ENCODE data around the gene NDUFAF7. TPM values are rescaled to one million over a fixed set of nuclear protein-coding genes. Genes with fewer than 3 reads are reported as not detected.

The NDUFAF7 gene
- total RNA-seq, 4 donors from 2014 or later = 1.9 to 21.6 (median 16.5) TPM

GRCh38 chr2:37282746-37283145 is 51.3 kb downstream of the NDUFAF7 start:
- Histone ChIP-seq H3K4me1 (no peaks in the 10 kb centered on the region), H3K4me3 (no peak overlapping the region), H3K27me3 (no peaks in the 10 kb centered on the region), H3K9me3 (no peaks in the 10 kb centered on the region), H3K36me3 (peaks cover 0 to 23% (median 8%) of the 10 kb centered on the region in 4 donors), H3K27ac (no peak overlapping the region)
- whole genome bisulfite sequencing, 2 donors (ENCODE audit: low coverage in 1 of 2) = 93 to 94% methylated on average over 2 of the region's 2 CpGs
- no peak for TF ChIP-seq EP300 (IDR thresholded peaks at IDR 0.05; ENCODE audit: low read depth)
- no peak for TF ChIP-seq POLR2AphosphoS5 (IDR thresholded peaks at IDR 0.05)
- no peak for TF ChIP-seq CTCF (IDR thresholded peaks at IDR 0.05)
- TF ChIP-seq POLR2A (IDR thresholded peaks at IDR 0.05) = no peak
- intact Hi-C loops (cut with DNase I; ENCODE audit: low total_unique reads) = no loop called here
- DNase-seq = no peak
- in situ Hi-C loops (cut with MboI; ENCODE audit: low pct_ligation_motif_present in 1 of 4, low pct_unique_long_range_greater_than_20kb in 1 of 4, low sequenced_read_pairs in 3 of 4) = no loop called here

GRCh38 chr2:37283207-37283606 is 51.7 kb downstream of the NDUFAF7 start:
- H3K27me3 ChIP-seq = no peaks in the 10 kb centered on the region
- TF ChIP-seq EP300 (IDR thresholded peaks at IDR 0.05; ENCODE audit: low read depth) = no peak
- no peak for TF ChIP-seq POLR2AphosphoS5 (IDR thresholded peaks at IDR 0.05)
- no peak for TF ChIP-seq POLR2A (IDR thresholded peaks at IDR 0.05)
- TF ChIP-seq CTCF (IDR thresholded peaks at IDR 0.05) = no peak
- 93 to 100% methylated on average over 2 of the region's 2 CpGs for WGBS, 2 donors (ENCODE audit: low coverage in 1 of 2)
- no peak overlapping the region for H3K4me3 ChIP-seq
- no peaks in the 10 kb centered on the region for H3K4me1 ChIP-seq
- H3K9me3 ChIP-seq = no peaks in the 10 kb centered on the region
- in situ Hi-C loops (cut with MboI; ENCODE audit: low pct_ligation_motif_present in 1 of 4, low pct_unique_long_range_greater_than_20kb in 1 of 4, low sequenced_read_pairs in 3 of 4) (no loop called here), intact Hi-C loops (cut with DNase I; ENCODE audit: low total_unique reads) (no loop called here)
- DNase-seq = no peak
- H3K36me3 ChIP-seq = peaks cover 0 to 23% (median 8%) of the 10 kb centered on the region in 4 donors
- H3K27ac ChIP-seq = no peak overlapping the region

- TF ChIP-seq EP300 (IDR thresholded peaks at IDR 0.05; ENCODE audit: low read depth) (no peak), CTCF (IDR thresholded peaks at IDR 0.05) (no peak), POLR2A (IDR thresholded peaks at IDR 0.05) (no peak), POLR2AphosphoS5 (IDR thresholded peaks at IDR 0.05) (no peak)
- Histone ChIP-seq H3K27ac (no peak overlapping the region), H3K4me1 (no peaks in the 10 kb centered on the region), H3K4me3 (no peak overlapping the region), H3K27me3 (no peaks in the 10 kb centered on the region), H3K36me3 (peaks cover 0 to 25% (median 6%) of the 10 kb centered on the region in 4 donors), H3K9me3 (no peaks in the 10 kb centered on the region)
- intact Hi-C loops (cut with DNase I; ENCODE audit: low total_unique reads) (no loop called here), in situ Hi-C loops (cut with MboI; ENCODE audit: low pct_ligation_motif_present in 1 of 4, low pct_unique_long_range_greater_than_20kb in 1 of 4, low sequenced_read_pairs in 3 of 4) (no loop called here)
- DNase-seq = no peak
These were observed 52.9 kb downstream of the NDUFAF7 start for GRCh38 chr2:37284381-37284780.

GRCh38 chr2:37287966-37288365 is 56.5 kb downstream of the NDUFAF7 start:
- Histone ChIP-seq H3K4me1 (no peaks in the 10 kb centered on the region), H3K27me3 (no peaks in the 10 kb centered on the region), H3K36me3 (peaks cover 0 to 11% (median 5%) of the 10 kb centered on the region in 4 donors), H3K27ac (no peak overlapping the region), H3K9me3 (no peaks in the 10 kb centered on the region), H3K4me3 (no peak overlapping the region)
- intact Hi-C loops (cut with DNase I; ENCODE audit: low total_unique reads) (no loop called here), in situ Hi-C loops (cut with MboI; ENCODE audit: low pct_ligation_motif_present in 1 of 4, low pct_unique_long_range_greater_than_20kb in 1 of 4, low sequenced_read_pairs in 3 of 4) (no loop called here)
- 95 to 100% methylated on average over 1 to 2 of the region's 2 CpGs for WGBS, 2 donors (ENCODE audit: low coverage in 1 of 2)
- DNase-seq = no peak
- TF ChIP-seq CTCF (IDR thresholded peaks at IDR 0.05) (no peak), POLR2AphosphoS5 (IDR thresholded peaks at IDR 0.05) (no peak), EP300 (IDR thresholded peaks at IDR 0.05; ENCODE audit: low read depth) (no peak), POLR2A (IDR thresholded peaks at IDR 0.05) (no peak)

Measured in transverse colon (tissue), 4 donors.